Amygdala (tissue), 56 donors: ENCODE measurements around the gene KRTAP4-4.
"Not testable (repeated sequence)": the region's sequence is repeated elsewhere in the genome, so short reads cannot be mapped to it uniquely, and the experiment has no call there.

Experiments used
- DNase-seq, 56 donors: peaks; one replicate each; lab custom pipeline; 2025; lab: John Stamatoyannopoulos, UW

KRTAP4-4 gene

DNA sequence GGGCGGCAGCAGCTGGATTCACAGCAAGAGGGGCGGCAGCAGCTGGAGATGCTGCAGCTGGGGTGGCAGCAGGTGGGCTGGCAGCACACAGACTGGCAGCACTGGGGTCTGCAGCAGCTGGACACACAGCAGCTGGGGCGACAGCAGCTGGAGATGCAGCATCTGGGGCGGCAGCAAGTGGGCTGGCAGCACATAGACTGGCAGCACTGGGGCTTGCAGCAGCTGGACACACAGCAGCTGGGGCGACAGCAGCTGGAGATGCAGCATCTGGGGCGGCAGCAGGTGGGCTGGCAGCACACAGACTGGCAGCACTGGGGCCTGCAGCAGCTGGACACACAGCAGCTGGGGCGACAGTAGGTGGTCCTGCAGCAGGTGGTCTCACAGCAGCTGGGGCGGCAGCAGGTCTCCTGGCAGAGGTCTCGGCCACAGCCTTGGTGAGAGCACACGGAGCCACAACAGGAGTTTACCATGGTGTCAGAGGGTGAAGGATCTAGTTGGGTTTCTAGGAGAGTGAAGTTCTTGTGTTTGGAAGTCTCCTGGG, 42.6 kb downstream of the KRTAP4-4 start, which contains the start of gene KRTAP4-11:
KRTAP4-11 (minus strand) TSS at position 528 of the 541 bp plus-strand sequence; CDS start at position 470, 58 bp downstream.
- DNase-seq = not testable (repeated sequence)

GRCh38 chr17:41116297-41116696, 44.3 kb downstream of the KRTAP4-4 start:
- DNase-seq = no peak

DNA sequence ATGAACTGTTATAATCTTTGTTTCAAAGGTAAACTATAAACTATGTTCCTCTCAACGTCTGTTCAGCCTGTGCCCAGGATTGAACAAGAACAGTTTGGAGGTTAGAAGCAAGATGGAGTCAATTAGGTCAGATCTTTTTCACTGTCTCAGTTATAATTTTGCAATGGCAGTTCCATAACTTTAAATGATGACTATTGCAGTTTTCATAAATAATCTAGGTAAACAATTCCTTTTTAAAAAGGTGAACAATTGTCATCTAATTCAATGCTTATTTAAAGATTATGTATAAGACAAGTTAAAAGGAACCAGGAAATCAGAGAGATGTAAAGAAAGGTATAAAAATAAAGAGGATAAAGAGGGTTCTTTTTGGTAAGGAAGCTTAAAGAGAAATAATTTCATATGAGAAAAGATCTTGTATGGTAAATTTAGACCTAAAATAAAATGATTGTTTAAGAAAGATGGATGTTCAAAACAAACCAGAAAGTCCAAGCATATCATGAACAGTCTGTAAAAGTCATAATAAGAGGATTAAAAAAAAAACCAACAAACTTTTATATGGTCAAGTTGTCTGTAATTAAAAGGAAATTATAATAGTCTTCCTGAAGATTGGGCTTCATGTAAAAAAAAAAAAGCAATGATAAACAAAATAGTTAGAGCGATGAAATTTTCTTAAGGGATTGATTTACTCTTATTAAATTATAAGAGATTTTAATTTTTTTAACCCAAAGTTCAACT, 49.2 kb downstream of the KRTAP4-4 start:
- no peak for DNase-seq
